PC-3 (cell line): ENCODE measurements around the gene LCP1. TPM values are rescaled to one million over a fixed set of nuclear protein-coding genes. Genes with fewer than 3 reads are reported as not detected.
A peak's percentile ranks its signal among the peaks of the same experiment; 100 is the strongest.
"Not testable (repeated sequence)": the region's sequence is repeated elsewhere in the genome, so short reads cannot be mapped to it uniquely, and the experiment has no call there.

Source experiments
- ATAC-seq: fragments of 200-7000 bp; cut with Tn5 transposase; 2 replicates; pipeline ENCODE4 v1.9.1; 2020; ENCODE audit warnings: mild to moderate bottlenecking, moderate library complexity
- Bru-seq: library from RNA; stranded (reverse); fragments of 400-500 nt; gene quantifications from one replicate; lab custom pipeline; 2021; lab: Mats Ljungman, UMichigan
- BruChase-seq, 2 experiments: library from RNA; stranded (reverse); fragments of 400-500 nt; gene quantifications; one replicate each; lab custom pipeline; 2021; lab: Mats Ljungman, UMichigan
- BruUV-seq: library from RNA; stranded (reverse); fragments of 400-500 nt; replicated peaks from 2 replicates; lab custom pipeline; 2021; lab: Mats Ljungman, UMichigan
- CTCF ChIA-PET: fragments of 300-600 bp; sonication (Branson Sonifier 250); formaldehyde crosslinking; loops from one replicate; lab custom pipeline; 2022; ENCODE audit warnings: antibody characterized with exemption; lab: Charles Lee
- POLR2A ChIA-PET: fragments of 300-600 bp; sonication (Branson Sonifier 250); formaldehyde crosslinking; loops from one replicate; lab custom pipeline; 2022; ENCODE audit warnings: antibody characterized with exemption; ENCODE audit not compliant: unreplicated experiment; lab: Charles Lee
- DNase-seq: peaks from one replicate; pipeline ENCODE4 v3.0.0-alpha.2; 2015
- H2AFZ ChIP-seq: fragments of 300-600 bp; sonication (generic); 2 replicates; pipeline ENCODE4 v1.6.0; 2016; ENCODE audit warnings: antibody characterized with exemption, low read length
- H3F3A ChIP-seq: fragments of 300-600 bp; sonication (generic); one replicate; pipeline ENCODE4 v1.6.0; 2017; ENCODE audit warnings: antibody characterized with exemption, low read length, control low read depth, mild to moderate bottlenecking; ENCODE audit not compliant: unreplicated experiment
- H3K27ac ChIP-seq: fragments of 300-600 bp; sonication (generic); 2 replicates; pipeline ENCODE4 v1.5.1; 2016; ENCODE audit warnings: mild to moderate bottlenecking, low read length
- H3K27me3 ChIP-seq: fragments of 300-600 bp; sonication (generic); 2 replicates; pipeline ENCODE4 v1.6.1; 2016; ENCODE audit warnings: low read length, mixed read lengths
- H3K36me3 ChIP-seq: fragments of 300-600 bp; sonication (generic); 2 replicates; pipeline ENCODE4 v1.6.1; 2016; ENCODE audit warnings: low read depth, mixed run types, low read length, mixed read lengths
- H3K4me1 ChIP-seq: fragments of 300-600 bp; sonication (generic); 2 replicates; pipeline ENCODE4 v1.5.1; 2016; ENCODE audit warnings: low read length; ENCODE audit not compliant: insufficient read depth
- H3K4me2 ChIP-seq: fragments of 300-600 bp; sonication (generic); 2 replicates; pipeline ENCODE4 v1.6.0; 2016; ENCODE audit warnings: low read length
- H3K4me3 ChIP-seq: fragments of 300-600 bp; sonication (generic); 2 replicates; pipeline ENCODE4 v1.5.1; 2016; ENCODE audit warnings: mild to moderate bottlenecking, low read length, mixed read lengths
- H3K79me2 ChIP-seq: fragments of 300-600 bp; sonication (generic); 2 replicates; pipeline ENCODE4 v1.6.1; 2017; ENCODE audit warnings: low read length, mixed read lengths
- H3K9ac ChIP-seq: fragments of 300-600 bp; sonication (generic); 2 replicates; pipeline ENCODE4 v1.6.0; 2016; ENCODE audit warnings: mild to moderate bottlenecking, low read length
- H3K9me2 ChIP-seq: fragments of 300-600 bp; sonication (generic); replicated peaks from 2 replicates; pipeline ENCODE4 v1.6.1; 2016; ENCODE audit warnings: mixed run types, low read length, mixed read lengths
- H3K9me3 ChIP-seq: fragments of 300-600 bp; sonication (generic); 2 replicates; pipeline ENCODE4 v1.6.1; 2016; ENCODE audit warnings: low read length, mixed read lengths
- H4K20me1 ChIP-seq: fragments of 300-600 bp; sonication (generic); 2 replicates; pipeline ENCODE4 v1.6.1; 2016; ENCODE audit warnings: low read length, mixed read lengths
- CTCF ChIP-seq: fragments of 300-600 bp; sonication (generic); conservative IDR thresholded peaks from 2 replicates; pipeline ENCODE4 v1.5.1; 2017; ENCODE audit warnings: antibody characterized with exemption, low read depth, mild to moderate bottlenecking, low read length
- EZH2 ChIP-seq: fragments of 300-600 bp; sonication (generic); IDR thresholded peaks from one replicate; pipeline ENCODE4 v1.6.1; 2017; ENCODE audit warnings: antibody characterized with exemption, mild to moderate bottlenecking, low read length; ENCODE audit not compliant: unreplicated experiment
- EZH2phosphoT487 ChIP-seq: fragments of 300-600 bp; sonication (generic); IDR thresholded peaks from 2 replicates; pipeline ENCODE4 v1.6.1; 2018; ENCODE audit warnings: mild to moderate bottlenecking, antibody characterized with exemption, low read length, borderline replicate concordance
- intact Hi-C: fragments of 100-400 bp; cut with micrococcal nuclease; formaldehyde crosslinking; loops from 2 replicates; pipeline ENCODE4 v1.9.0; 2023
- long read RNA-seq: library from polyadenylated mRNA; unstranded; transcript quantifications from one replicate; pipeline ENCODE4 v2.0.0, GENCODE V29; 2021; ENCODE audit not compliant: unreplicated experiment
- total RNA-seq: library from RNA; depleted of rRNA; stranded (reverse); fragments of >200 nt; gene quantifications from 2 replicates; pipeline ENCODE4 v1.2.3, GENCODE V29; 2014; rRNA removed

LCP1 gene, protein sequence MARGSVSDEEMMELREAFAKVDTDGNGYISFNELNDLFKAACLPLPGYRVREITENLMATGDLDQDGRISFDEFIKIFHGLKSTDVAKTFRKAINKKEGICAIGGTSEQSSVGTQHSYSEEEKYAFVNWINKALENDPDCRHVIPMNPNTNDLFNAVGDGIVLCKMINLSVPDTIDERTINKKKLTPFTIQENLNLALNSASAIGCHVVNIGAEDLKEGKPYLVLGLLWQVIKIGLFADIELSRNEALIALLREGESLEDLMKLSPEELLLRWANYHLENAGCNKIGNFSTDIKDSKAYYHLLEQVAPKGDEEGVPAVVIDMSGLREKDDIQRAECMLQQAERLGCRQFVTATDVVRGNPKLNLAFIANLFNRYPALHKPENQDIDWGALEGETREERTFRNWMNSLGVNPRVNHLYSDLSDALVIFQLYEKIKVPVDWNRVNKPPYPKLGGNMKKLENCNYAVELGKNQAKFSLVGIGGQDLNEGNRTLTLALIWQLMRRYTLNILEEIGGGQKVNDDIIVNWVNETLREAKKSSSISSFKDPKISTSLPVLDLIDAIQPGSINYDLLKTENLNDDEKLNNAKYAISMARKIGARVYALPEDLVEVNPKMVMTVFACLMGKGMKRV
- total RNA-seq: 133 and 143 TPM in 2 replicates
- percentile 80 among the genes with signal in this experiment for Bru-seq, nascent RNA
- BruChase-seq, experiment 1, labeled RNA remaining after a 6-hour chase: percentile 77 among the genes with signal in this experiment
- percentile 64 among the genes with signal in this experiment for BruChase-seq, experiment 2, labeled RNA remaining after a 2-hour chase
- long read RNA-seq, transcript LCP1-201 (16 exons, 3,787 nt): major isoform, 144 of 186 reads
- long read RNA-seq, partial matches to known transcripts: 14 of 186 reads
- long read RNA-seq, other reads (novel, unspliced or antisense): 27 of 186 reads

DNA sequence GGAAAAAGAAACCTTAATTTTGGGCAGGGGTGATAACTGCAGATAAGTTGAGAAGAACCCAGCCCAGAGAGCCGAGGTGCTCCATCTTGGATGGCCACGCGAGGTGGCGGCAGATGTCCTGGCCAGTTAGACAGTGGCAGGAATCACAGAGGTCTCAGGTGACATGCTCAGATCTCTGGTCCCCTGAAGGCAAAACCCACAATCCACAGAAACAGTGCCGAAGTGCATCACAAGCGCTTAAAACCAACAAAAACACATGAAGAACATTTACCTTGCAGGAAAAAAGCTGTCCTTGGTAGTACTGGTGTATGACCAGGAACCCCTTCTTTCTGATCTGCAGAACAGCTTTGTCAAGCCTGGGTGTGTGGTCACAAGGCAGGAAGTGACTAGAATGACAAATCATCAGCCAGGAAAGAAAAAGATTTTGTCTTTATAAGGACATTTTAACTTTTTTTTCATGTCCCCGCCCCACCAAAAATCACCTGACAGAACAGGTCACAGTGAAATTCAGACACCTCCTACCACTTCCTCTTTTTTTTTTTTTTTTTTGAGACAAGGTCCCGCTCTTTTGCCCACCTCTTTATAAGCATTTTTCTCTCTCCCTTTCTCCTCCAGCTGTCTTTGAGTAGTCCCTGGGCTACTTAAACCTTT lies at the start of gene LCP1:
LCP1 (minus strand) TSS at position 338 of the 651 bp plus-strand sequence. CDS start 22,515 bp downstream, outside the sequence.
- ChIA-PET POLR2A (interaction anchor here (0.6 to 0.9 kb wide), 2 partner anchors 815 to 840 kb away, joined by 8 to 10 read pairs; no protein-coding TSS in a partner anchor), CTCF (interaction anchor here (0.6 kb wide), 1 partner anchor 986 kb away, joined by 5 read pairs; no protein-coding TSS in a partner anchor)
- no TSS peak for BruUV-seq
- Histone ChIP-seq H3K36me3 (no peaks in the 10 kb centered on the region; the same call in 1 of the 2 replicates), H3F3A (no peaks in the 10 kb centered on the region), H4K20me1 (peaks cover 3% of the 10 kb centered on the region; the same call in 1 of the 2 replicates), H3K9ac (peak within 1 kb of the TSS; percentile 86), H3K4me2 (peak within 1 kb of the TSS; percentile 94), H3K9me2 (no peaks in the 10 kb centered on the region), H3K9me3 (no peaks in the 10 kb centered on the region), H2AFZ (peak within 1 kb of the TSS; percentile 72), H3K4me1 (0 out of 2 replicates have a peak, but pooled peaks cover 5% of the 10 kb centered on the region), H3K27me3 (no peaks in the 10 kb centered on the region), H3K27ac (peak within 1 kb of the TSS; percentile 81), H3K4me3 (peak within 1 kb of the TSS; percentile 91), H3K79me2 (peaks cover 48% of the 10 kb centered on the region)
- intact Hi-C loops: loop anchor here (5.0 kb wide), 1 partner anchor 105 kb away; no protein-coding TSS in a partner anchor
- DNase-seq (peak; percentile 83), ATAC-seq (peak; percentile 76)
- TF ChIP-seq CTCF (no peak), EZH2 (no peak), EZH2phosphoT487 (no peak)

DNA sequence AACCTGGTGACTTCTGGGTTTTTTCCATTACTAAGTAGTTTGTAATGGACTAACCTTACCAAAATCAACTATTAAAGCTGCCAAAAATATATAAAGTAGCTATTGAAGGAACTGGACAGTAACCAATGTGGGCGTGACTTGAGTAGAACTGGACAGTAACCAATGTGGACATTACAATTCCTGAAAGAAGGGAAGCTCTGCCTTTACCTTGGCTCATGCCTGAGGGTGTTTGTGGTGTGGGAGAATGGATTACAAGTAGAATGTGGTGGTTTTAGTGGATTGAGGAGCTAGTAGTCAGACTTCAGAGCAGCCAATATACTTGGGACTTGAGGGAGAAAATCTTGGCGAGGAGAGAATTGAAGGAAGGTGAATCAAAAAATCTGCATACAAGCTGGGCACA lies 47.3 kb upstream of the LCP1 start:
- H3K4me1 ChIP-seq: no peaks in the 10 kb centered on the region
- no peak for TF ChIP-seq EZH2
- no peak for TF ChIP-seq CTCF
- no peak for TF ChIP-seq EZH2phosphoT487
- no TSS peak for BruUV-seq
- no peaks in the 10 kb centered on the region for H3K9me2 ChIP-seq
- no peaks in the 10 kb centered on the region for H3K9me3 ChIP-seq
- CTCF ChIA-PET: no interaction called here
- no peak overlapping the region for H3K4me2 ChIP-seq
- intact Hi-C loops: no loop called here
- H3F3A ChIP-seq: no peaks in the 10 kb centered on the region
- no peak overlapping the region for H3K9ac ChIP-seq
- no peak overlapping the region for H3K27ac ChIP-seq
- no peaks in the 10 kb centered on the region for H3K79me2 ChIP-seq
- ATAC-seq: peak; percentile 70
- no peak overlapping the region for H2AFZ ChIP-seq
- DNase-seq: peak; percentile 26
- no peak overlapping the region for H3K4me3 ChIP-seq
- H3K27me3 ChIP-seq: no peaks in the 10 kb centered on the region
- POLR2A ChIA-PET: no interaction called here
- no peaks in the 10 kb centered on the region for H4K20me1 ChIP-seq
- H3K36me3 ChIP-seq: no peaks in the 10 kb centered on the region

DNA sequence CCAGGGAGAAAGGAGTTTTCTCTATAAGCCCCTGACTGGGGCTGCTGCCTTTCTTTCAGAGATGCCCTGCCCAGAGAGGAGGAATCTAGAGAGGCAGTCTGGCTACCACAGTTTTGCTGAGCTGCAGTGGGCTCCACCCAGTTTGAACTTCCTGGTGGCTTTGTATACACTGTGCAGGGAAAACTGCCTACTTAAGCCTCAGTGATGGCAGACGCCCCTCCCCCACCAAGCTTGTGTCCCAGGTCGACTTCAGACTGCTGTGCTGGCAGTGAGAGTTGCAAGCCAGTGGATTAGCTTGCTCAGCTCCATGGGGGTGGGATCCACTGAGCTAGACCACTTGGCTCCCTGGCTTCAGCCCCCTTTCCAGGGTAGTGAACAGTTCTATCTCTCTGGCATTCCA lies 38.3 kb upstream of the LCP1 start:
- H3K27me3 ChIP-seq, H3K9ac ChIP-seq, ATAC-seq, H3K9me2 ChIP-seq, intact Hi-C loops, BruUV-seq, H3K79me2 ChIP-seq, CTCF ChIA-PET, H3K27ac ChIP-seq, H3K4me2 ChIP-seq, H3K9me3 ChIP-seq, H3F3A ChIP-seq, H2AFZ ChIP-seq, H3K4me1 ChIP-seq, H4K20me1 ChIP-seq, DNase-seq, H3K4me3 ChIP-seq, H3K36me3 ChIP-seq: not testable (repeated sequence)
- POLR2A ChIA-PET: interaction anchor here (0.7 kb wide), 1 partner anchor 58 kb away, joined by 3 read pairs; no protein-coding TSS in a partner anchor

DNA sequence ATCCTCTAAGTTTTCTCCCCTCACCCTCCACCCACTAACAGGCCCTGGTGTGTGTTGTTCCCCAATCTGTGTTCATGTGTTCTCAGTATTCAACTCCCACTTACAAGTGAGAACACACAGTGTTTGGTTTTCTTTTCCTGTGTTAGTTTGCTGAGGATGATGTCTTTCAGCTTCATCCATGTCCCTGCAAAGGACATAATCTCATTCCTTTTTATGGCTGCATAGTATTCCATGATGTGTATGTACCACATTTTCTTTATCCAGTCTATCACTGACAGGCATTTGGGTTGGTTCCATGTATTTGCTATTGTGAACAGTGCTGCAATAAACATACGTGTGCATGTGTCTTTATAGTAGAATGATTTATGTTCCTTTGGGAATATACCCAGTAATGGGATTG lies 32.8 kb upstream of the LCP1 start:
- H2AFZ ChIP-seq, BruUV-seq, DNase-seq, ATAC-seq, H3K9me3 ChIP-seq, H4K20me1 ChIP-seq, H3F3A ChIP-seq, H3K9me2 ChIP-seq, H3K4me2 ChIP-seq, H3K27ac ChIP-seq, POLR2A ChIA-PET, H3K27me3 ChIP-seq, CTCF ChIA-PET, H3K4me3 ChIP-seq, H3K79me2 ChIP-seq, H3K36me3 ChIP-seq, H3K9ac ChIP-seq: not testable (repeated sequence)
- intact Hi-C loops: loop anchor here (5.0 kb wide), 1 partner anchor 73 kb away; no protein-coding TSS in a partner anchor
- peaks cover 15% of the 10 kb centered on the region for H3K4me1 ChIP-seq
